Measurements from ENCODE around the gene CCDC15.

GRCh38 chr11:124915541-124916369 is 38.2 kb upstream of the CCDC15 start:
- TF ChIP-seq CTCF (conservative IDR thresholded peaks at IDR 0.05 in 1 of 2, IDR thresholded peaks at IDR 0.05 in 1 of 2; ENCODE audit: extremely low read depth in 1 of 2, insufficient read depth in 1 of 2, low read depth in 1 of 2, low read length in 2 of 2) (no peak), EZH2 (IDR thresholded peaks at IDR 0.05; ENCODE audit: borderline replicate concordance, low read length) (no peak)

All from mammary epithelial cell (primary cell).